Neural cell (in vitro differentiated cells): ENCODE data around the gene RBFOX2. TPM values are rescaled to one million over a fixed set of nuclear protein-coding genes. Genes with fewer than 3 reads are reported as not detected.
"Not testable (repeated sequence)": the region's sequence is repeated elsewhere in the genome, so short reads cannot be mapped to it uniquely, and the experiment has no call there.

Experiments used
- H2AFZ ChIP-seq: fragments of 200-600, 300-800 bp; sonication (generic), shearing (Covaris generic); 2 replicates; pipeline ENCODE4 v1.6.0; 2014; ENCODE audit warnings: low read depth, mild to moderate bottlenecking, antibody characterized with exemption, low read length, moderate library complexity
- H3F3A ChIP-seq: fragments of 200-600 bp; shearing (Covaris generic); 2 replicates; pipeline ENCODE4 v1.6.1; 2016; ENCODE audit warnings: mild to moderate bottlenecking, moderate library complexity, mixed read lengths, antibody characterized with exemption, low read length; ENCODE audit not compliant: insufficient read depth, poor library complexity, severe bottlenecking
- H3K27ac ChIP-seq: fragments of 200-600, 300-800 bp; sonication (generic), shearing (Covaris generic); 2 replicates; pipeline ENCODE4 v1.5.1; 2014; ENCODE audit warnings: mild to moderate bottlenecking, low read length, moderate library complexity
- H3K27me3 ChIP-seq: fragments of 300-800, 200-600 bp; sonication (generic), shearing (Covaris generic); 2 replicates; pipeline ENCODE4 v1.6.0; 2014; ENCODE audit warnings: mild to moderate bottlenecking, low read depth, low read length, moderate library complexity; ENCODE audit not compliant: insufficient read depth
- H3K36me3 ChIP-seq: fragments of 300-800, 200-600 bp; sonication (generic), shearing (Covaris generic); 2 replicates; pipeline ENCODE4 v1.5.1; 2014; ENCODE audit warnings: mild to moderate bottlenecking, antibody characterized with exemption, low read length, moderate library complexity; ENCODE audit not compliant: insufficient read depth
- H3K4me2 ChIP-seq: fragments of 300-800, 200-600 bp; sonication (generic), shearing (Covaris generic); 2 replicates; pipeline ENCODE4 v1.6.0; 2014; ENCODE audit warnings: mild to moderate bottlenecking, low read length
- H3K4me3 ChIP-seq: fragments of 300-800, 200-600 bp; sonication (generic), shearing (Covaris generic); 2 replicates; pipeline ENCODE4 v1.5.1; 2014; ENCODE audit warnings: mild to moderate bottlenecking, low read length, moderate library complexity
- H3K79me2 ChIP-seq: fragments of 200-600 bp; shearing (Covaris generic); replicated peaks from 2 replicates; pipeline ENCODE4 v1.6.0; 2014; ENCODE audit warnings: mild to moderate bottlenecking, low read length, moderate library complexity; ENCODE audit not compliant: insufficient read depth
- H3K9ac ChIP-seq: fragments of 300-800, 200-600 bp; sonication (generic), shearing (Covaris generic); 2 replicates; pipeline ENCODE4 v1.6.1; 2016; ENCODE audit warnings: mild to moderate bottlenecking, low read length, mixed read lengths
- H3K9me2 ChIP-seq: fragments of 200-600 bp; shearing (Covaris generic); 2 replicates; pipeline ENCODE4 v1.6.1; 2016; ENCODE audit warnings: mild to moderate bottlenecking, low read length, mixed read lengths; ENCODE audit not compliant: insufficient read depth
- H3K9me3 ChIP-seq: fragments of 200-600, 300-800 bp; sonication (generic), shearing (Covaris generic); 2 replicates; pipeline ENCODE4 v1.6.1; 2016; ENCODE audit warnings: mild to moderate bottlenecking, mixed run types, low read length, moderate library complexity, mixed read lengths
- H4K20me1 ChIP-seq: fragments of 200-600 bp; shearing (Covaris generic); 2 replicates; pipeline ENCODE4 v1.6.1; 2016; ENCODE audit warnings: mild to moderate bottlenecking, mixed run types; ENCODE audit not compliant: insufficient read depth
- EP300 ChIP-seq: fragments of 450-650 bp; conservative IDR thresholded peaks from 2 replicates; pipeline ENCODE4 v1.6.1; 2014; ENCODE audit warnings: antibody characterized with exemption, mild to moderate bottlenecking, moderate library complexity; ENCODE audit not compliant: poor library complexity, severe bottlenecking
- EZH2 ChIP-seq: fragments of 200-600, 300-800 bp; shearing (Covaris generic), sonication (generic); IDR thresholded peaks from 2 replicates; pipeline ENCODE4 v1.6.1; 2014; ENCODE audit warnings: antibody characterized with exemption, low read length, borderline replicate concordance, mild to moderate bottlenecking; ENCODE audit not compliant: insufficient read depth, poor library complexity, severe bottlenecking
- MXI1 ChIP-seq: fragments of 450-650 bp; conservative IDR thresholded peaks from 2 replicates; pipeline ENCODE4 v1.6.1; 2014; ENCODE audit warnings: antibody characterized with exemption, mild to moderate bottlenecking; ENCODE audit not compliant: poor library complexity, severe bottlenecking
- POLR2AphosphoS5 ChIP-seq: IDR thresholded peaks from 2 replicates; pipeline ENCODE4 v1.6.1; 2012
- RAD21 ChIP-seq: fragments of 450-650 bp; conservative IDR thresholded peaks from 2 replicates; pipeline ENCODE4 v1.6.1; 2014; ENCODE audit warnings: antibody characterized with exemption, mild to moderate bottlenecking, moderate library complexity
- REST ChIP-seq: IDR thresholded peaks from 2 replicates; pipeline ENCODE4 v1.6.1; 2012; ENCODE audit warnings: borderline replicate concordance
- SMC3 ChIP-seq: fragments of 450-650 bp; conservative IDR thresholded peaks from 2 replicates; pipeline ENCODE4 v1.6.1; 2014; ENCODE audit warnings: antibody characterized with exemption, mild to moderate bottlenecking, moderate library complexity; ENCODE audit not compliant: poor library complexity
- TAF1 ChIP-seq: IDR thresholded peaks from 2 replicates; pipeline ENCODE4 v1.6.1; 2012; ENCODE audit warnings: low read depth
- polyA plus RNA-seq: library from polyadenylated mRNA; depleted of rRNA; stranded (reverse); fragments of >200 nt; gene quantifications from 2 replicates; pipeline ENCODE4 v1.2.3, GENCODE V29; 2014
- TF ChIP-seq, protein P1 (sequence below): fragments of 450-650 bp; IDR thresholded peaks from 2 replicates; pipeline ENCODE4 v1.5.1; 2014; ENCODE audit warnings: antibody characterized with exemption, mild to moderate bottlenecking, moderate library complexity; ENCODE audit not compliant: poor library complexity, severe bottlenecking

RBFOX2 gene
- polyA plus RNA-seq, 1 donor from 2014 or later, result 529 TPM

DNA sequence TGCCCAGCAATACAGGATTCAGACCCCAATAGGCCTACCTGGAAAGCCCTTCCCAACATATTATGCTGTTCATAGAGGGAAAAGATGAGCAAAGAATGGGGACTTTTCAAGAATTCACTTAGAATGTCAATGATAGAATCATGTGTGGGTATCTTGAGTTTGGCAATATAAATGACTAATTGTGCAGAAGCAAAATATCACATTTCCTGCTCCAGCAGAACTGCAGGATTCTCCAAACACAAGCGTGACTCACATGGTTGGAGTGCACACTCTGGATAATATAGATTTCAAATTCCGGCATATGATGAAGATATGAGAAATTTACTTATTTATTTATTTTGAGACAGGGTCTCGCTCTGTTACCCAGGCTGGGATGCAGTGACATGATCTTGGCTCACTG lies 323.5 kb downstream of the RBFOX2 start:
- H3K9ac ChIP-seq, result no peak overlapping the region
- H3K27ac ChIP-seq, result no peak overlapping the region
- no peaks in the 10 kb centered on the region for H3K9me2 ChIP-seq
- H3K4me3 ChIP-seq, result no peak overlapping the region
- H2AFZ ChIP-seq, result no peak overlapping the region
- H3K36me3 ChIP-seq, result no peaks in the 10 kb centered on the region
- H3K9me3 ChIP-seq, result no peaks in the 10 kb centered on the region
- H4K20me1 ChIP-seq, result no peaks in the 10 kb centered on the region
- H3F3A ChIP-seq, result no peaks in the 10 kb centered on the region
- no peaks in the 10 kb centered on the region for H3K79me2 ChIP-seq
- H3K27me3 ChIP-seq, result no peaks in the 10 kb centered on the region
- H3K4me2 ChIP-seq, result no peak overlapping the region
- no peak for TF ChIP-seq RAD21
- TF ChIP-seq REST, result no peak
- no peak for TF ChIP-seq MXI1
- TF ChIP-seq SMC3, result no peak
- TF ChIP-seq, protein P1, sequence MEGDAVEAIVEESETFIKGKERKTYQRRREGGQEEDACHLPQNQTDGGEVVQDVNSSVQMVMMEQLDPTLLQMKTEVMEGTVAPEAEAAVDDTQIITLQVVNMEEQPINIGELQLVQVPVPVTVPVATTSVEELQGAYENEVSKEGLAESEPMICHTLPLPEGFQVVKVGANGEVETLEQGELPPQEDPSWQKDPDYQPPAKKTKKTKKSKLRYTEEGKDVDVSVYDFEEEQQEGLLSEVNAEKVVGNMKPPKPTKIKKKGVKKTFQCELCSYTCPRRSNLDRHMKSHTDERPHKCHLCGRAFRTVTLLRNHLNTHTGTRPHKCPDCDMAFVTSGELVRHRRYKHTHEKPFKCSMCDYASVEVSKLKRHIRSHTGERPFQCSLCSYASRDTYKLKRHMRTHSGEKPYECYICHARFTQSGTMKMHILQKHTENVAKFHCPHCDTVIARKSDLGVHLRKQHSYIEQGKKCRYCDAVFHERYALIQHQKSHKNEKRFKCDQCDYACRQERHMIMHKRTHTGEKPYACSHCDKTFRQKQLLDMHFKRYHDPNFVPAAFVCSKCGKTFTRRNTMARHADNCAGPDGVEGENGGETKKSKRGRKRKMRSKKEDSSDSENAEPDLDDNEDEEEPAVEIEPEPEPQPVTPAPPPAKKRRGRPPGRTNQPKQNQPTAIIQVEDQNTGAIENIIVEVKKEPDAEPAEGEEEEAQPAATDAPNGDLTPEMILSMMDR, result no peak
- no peak for TF ChIP-seq EZH2
- TF ChIP-seq TAF1, result no peak
- TF ChIP-seq EP300, result no peak
- TF ChIP-seq POLR2AphosphoS5, result no peak

DNA sequence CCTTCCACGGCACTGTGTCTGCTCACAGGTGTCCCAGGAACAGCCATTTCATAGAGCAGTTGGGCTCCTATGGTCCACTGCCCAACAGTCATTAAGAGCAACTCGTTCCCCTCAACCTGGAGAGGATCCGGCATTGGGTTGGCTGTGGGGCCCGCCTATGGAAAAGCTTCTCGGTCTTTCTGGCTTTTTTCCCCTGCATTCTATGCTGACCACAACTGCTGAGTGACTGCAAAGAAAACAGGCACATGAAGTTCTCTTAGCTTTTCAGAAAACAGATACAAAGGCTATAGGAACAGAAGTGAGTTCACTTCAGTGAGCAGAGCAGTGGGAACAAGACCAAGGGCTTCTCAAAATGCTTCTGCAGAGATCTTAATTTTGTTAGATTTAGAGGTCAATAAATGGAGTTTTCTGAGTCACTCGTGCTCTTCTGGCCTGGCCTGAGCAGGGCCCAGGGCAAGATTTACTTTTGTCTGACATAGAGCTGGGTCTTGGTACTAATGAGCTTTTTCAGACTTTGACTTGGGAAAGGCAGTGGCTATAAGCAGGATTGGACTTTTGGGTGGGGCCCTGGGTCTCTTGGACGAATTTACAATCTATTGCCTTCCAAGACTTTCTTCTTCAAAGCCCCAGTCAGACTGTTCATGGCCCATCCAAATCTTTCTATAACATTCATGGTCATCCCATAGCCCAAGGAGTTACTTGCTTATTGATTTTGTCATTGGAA lies 324.6 kb downstream of the RBFOX2 start:
- no peak overlapping the region for H3K4me3 ChIP-seq
- no peaks in the 10 kb centered on the region for H3K79me2 ChIP-seq
- H3K27me3 ChIP-seq, result no peaks in the 10 kb centered on the region
- H3K9ac ChIP-seq, result no peak overlapping the region
- no peaks in the 10 kb centered on the region for H3F3A ChIP-seq
- no peak overlapping the region for H3K4me2 ChIP-seq
- H3K27ac ChIP-seq, result no peak overlapping the region
- H3K9me3 ChIP-seq, result no peaks in the 10 kb centered on the region
- no peak overlapping the region for H2AFZ ChIP-seq
- H4K20me1 ChIP-seq, result no peaks in the 10 kb centered on the region
- H3K36me3 ChIP-seq, result no peaks in the 10 kb centered on the region
- H3K9me2 ChIP-seq, result no peaks in the 10 kb centered on the region
- TF ChIP-seq MXI1, result no peak
- TF ChIP-seq EP300, result no peak

GRCh38 chr22:35699852-35700251 lies 328.8 kb downstream of the RBFOX2 start:
- H3K27me3 ChIP-seq, H2AFZ ChIP-seq, H3K9me2 ChIP-seq, H3F3A ChIP-seq, H3K4me3 ChIP-seq, H3K79me2 ChIP-seq, H3K36me3 ChIP-seq, H3K9me3 ChIP-seq, H3K9ac ChIP-seq, H3K27ac ChIP-seq, H4K20me1 ChIP-seq, H3K4me2 ChIP-seq: not testable (repeated sequence)
